H9 (cell line): ENCODE measurements around the gene TLR8. TPM values are rescaled to one million over a fixed set of nuclear protein-coding genes. Genes with fewer than 3 reads are reported as not detected.

ENCODE experiments used
- DNase-seq: peaks from one replicate; pipeline ENCODE4 v3.0.0-alpha.2; 2017
- H2AFZ ChIP-seq: one replicate; pipeline ENCODE4 v1.6.1; 2013; ENCODE audit warnings: mild to moderate bottlenecking, low read length, control low read depth, moderate library complexity
- H2AK5ac ChIP-seq: 2 replicates; pipeline ENCODE4 v1.6.1; 2013; ENCODE audit warnings: low read length, control low read depth, mixed read lengths; ENCODE audit not compliant: insufficient read length
- H2BK120ac ChIP-seq: one replicate; pipeline ENCODE4 v1.6.1; 2013; ENCODE audit warnings: low read depth, mild to moderate bottlenecking, low read length, control low read depth, inconsistent platforms; ENCODE audit not compliant: poor library complexity, severe bottlenecking
- H2BK12ac ChIP-seq: 2 replicates; pipeline ENCODE4 v1.6.1; 2013; ENCODE audit warnings: low read length, control low read depth, mixed read lengths, low read depth; ENCODE audit not compliant: insufficient read length
- H2BK15ac ChIP-seq: 2 replicates; pipeline ENCODE4 v1.6.1; 2013; ENCODE audit warnings: low read depth, low read length, control low read depth
- H2BK20ac ChIP-seq: one replicate; pipeline ENCODE4 v1.6.1; 2013; ENCODE audit warnings: low read depth, mild to moderate bottlenecking, low read length, control low read depth, inconsistent platforms; ENCODE audit not compliant: poor library complexity, severe bottlenecking
- H2BK5ac ChIP-seq: 2 replicates; pipeline ENCODE4 v1.6.1; 2013; ENCODE audit warnings: low read length, control low read depth, mixed read lengths; ENCODE audit not compliant: insufficient read length
- H3K14ac ChIP-seq: 2 replicates; pipeline ENCODE4 v1.6.1; 2013; ENCODE audit warnings: low read length, control low read depth; ENCODE audit not compliant: insufficient read depth
- H3K18ac ChIP-seq: 2 replicates; pipeline ENCODE4 v1.6.1; 2013; ENCODE audit warnings: low read depth, mild to moderate bottlenecking, mixed read lengths, low read length, control low read depth; ENCODE audit not compliant: insufficient read length
- H3K23ac ChIP-seq: 2 replicates; pipeline ENCODE4 v1.6.1; 2013; ENCODE audit warnings: low read length, control low read depth, mixed read lengths, low read depth; ENCODE audit not compliant: insufficient read length
- H3K23me2 ChIP-seq: 2 replicates; pipeline ENCODE4 v1.6.1; 2013; ENCODE audit warnings: low read depth, mild to moderate bottlenecking, mixed read lengths, low read length, control low read depth; ENCODE audit not compliant: insufficient read length, poor library complexity, severe bottlenecking
- H3K27ac ChIP-seq: 2 replicates; pipeline ENCODE4 v1.5.1; 2013; ENCODE audit warnings: low read length, control low read depth, mixed read lengths, low read depth; ENCODE audit not compliant: insufficient read length
- H3K27me3 ChIP-seq: 2 replicates; pipeline ENCODE4 v1.6.1; 2013; ENCODE audit warnings: low read length, control low read depth, inconsistent platforms; ENCODE audit not compliant: insufficient read depth
- H3K4ac ChIP-seq: 2 replicates; pipeline ENCODE4 v1.6.1; 2013; ENCODE audit warnings: low read depth, mild to moderate bottlenecking, control low read depth, inconsistent platforms, low read length, moderate library complexity
- H3K4me1 ChIP-seq: 2 replicates; pipeline ENCODE4 v1.6.1; 2013; ENCODE audit warnings: low read length, control low read depth, inconsistent platforms; ENCODE audit not compliant: insufficient read depth
- H3K4me2 ChIP-seq: 2 replicates; pipeline ENCODE4 v1.6.1; 2013; ENCODE audit warnings: low read length, control low read depth, mixed read lengths; ENCODE audit not compliant: insufficient read length, insufficient read depth
- H3K56ac ChIP-seq: 2 replicates; pipeline ENCODE4 v1.6.1; 2013; ENCODE audit warnings: low read depth, mild to moderate bottlenecking, mixed read lengths, low read length, control low read depth; ENCODE audit not compliant: insufficient read length
- H3K79me1 ChIP-seq: 2 replicates; pipeline ENCODE4 v1.6.1; 2013; ENCODE audit warnings: low read depth, mild to moderate bottlenecking, moderate library complexity, low read length, control low read depth, inconsistent platforms; ENCODE audit not compliant: insufficient read depth, poor library complexity, severe bottlenecking
- H3K79me2 ChIP-seq: 2 replicates; pipeline ENCODE4 v1.6.1; 2013; ENCODE audit warnings: low read length, control low read depth, inconsistent platforms; ENCODE audit not compliant: insufficient read depth
- H3K9ac ChIP-seq: 2 replicates; pipeline ENCODE4 v1.6.1; 2013; ENCODE audit warnings: low read length, control low read depth, mixed read lengths; ENCODE audit not compliant: insufficient read length; ENCODE audit errors: extremely low read depth
- H3K9me3 ChIP-seq: one replicate; pipeline ENCODE4 v1.6.1; 2013; ENCODE audit warnings: low read depth, low read length, inconsistent platforms; ENCODE audit not compliant: control insufficient read depth
- H3T11ph ChIP-seq: one replicate; pipeline ENCODE4 v1.6.1; 2013; ENCODE audit warnings: mild to moderate bottlenecking, low read length, control low read depth, inconsistent platforms
- H4K20me1 ChIP-seq: one replicate; pipeline ENCODE4 v1.6.1; 2013; ENCODE audit not compliant: control insufficient read depth, insufficient read length, insufficient read depth
- H4K5ac ChIP-seq: 2 replicates; pipeline ENCODE4 v1.6.1; 2013; ENCODE audit warnings: low read depth, mild to moderate bottlenecking, mixed read lengths, low read length, control low read depth; ENCODE audit not compliant: insufficient read length
- H4K8ac ChIP-seq: replicated peaks from 2 replicates; pipeline ENCODE4 v1.6.1; 2013; ENCODE audit warnings: low read length, control low read depth, mixed read lengths, low read depth; ENCODE audit not compliant: insufficient read length
- H4K91ac ChIP-seq: 2 replicates; pipeline ENCODE4 v1.6.1; 2013; ENCODE audit warnings: low read depth, mild to moderate bottlenecking, moderate library complexity, mixed read lengths, low read length, control low read depth; ENCODE audit not compliant: insufficient read length
- H3K27ac Mint-ChIP-seq, 3 experiments: 2 replicates in 2 of 3; 3 replicates in 1 of 3; pipeline ENCODE4 v1.8.0; 2020 to 2021; ENCODE audit warnings: mixed read lengths in 3 of 3, mild to moderate bottlenecking in 1 of 3, moderate library complexity in 1 of 3
- H3K27me3 Mint-ChIP-seq: 2 replicates; pipeline ENCODE4 v1.8.0; 2021; ENCODE audit warnings: low read depth, mild to moderate bottlenecking, moderate library complexity, mixed read lengths
- H3K36me3 Mint-ChIP-seq, 3 experiments: 2 replicates in 2 of 3; 3 replicates in 1 of 3; pipeline ENCODE4 v1.8.0; 2020 to 2021; ENCODE audit warnings: low read depth in 3 of 3, mixed read lengths in 3 of 3; ENCODE audit not compliant: insufficient read depth in 1 of 3
- H3K4me1 Mint-ChIP-seq, 2 experiments: 2 replicates each; pipeline ENCODE4 v1.8.0; 2020; ENCODE audit warnings: mixed read lengths in 2 of 2
- H3K4me3 Mint-ChIP-seq, 2 experiments: 2 replicates in 1 of 2; 3 replicates in 1 of 2; pipeline ENCODE4 v1.8.0; 2020 to 2021; ENCODE audit warnings: mild to moderate bottlenecking in 2 of 2, mixed read lengths in 2 of 2, moderate library complexity in 1 of 2
- H3K9me3 Mint-ChIP-seq, 2 experiments: 2 replicates in 1 of 2; 3 replicates in 1 of 2; pipeline ENCODE4 v1.8.0; 2020; ENCODE audit warnings: mild to moderate bottlenecking in 2 of 2, mixed read lengths in 2 of 2, moderate library complexity in 1 of 2
- CTCF ChIP-seq: fragments of 200-600 bp; sonication (generic); conservative IDR thresholded peaks from 3 replicates; pipeline ENCODE4 v1.8.0; 2021; ENCODE audit warnings: antibody characterized with exemption, mild to moderate bottlenecking
- WGBS: extraction: QIAGEN DNeasy Blood & Tissue Kit; methylation state at CpG from one replicate; pipeline ENCODE4 v1.1.7; 2013; ENCODE audit warnings: missing lambda C conversion rate, low lambda C conversion rate, mixed read lengths; ENCODE audit not compliant: insufficient read length; ENCODE audit errors: extremely low coverage; 5-methylcytosine and 5-hydroxymethylcytosine counted together
- total RNA-seq: library from RNA; stranded (reverse); gene quantifications from 2 replicates; pipeline ENCODE4 v1.2.1, GENCODE V29; 2021

TLR8 gene
- total RNA-seq, 1 experiment from 2014 or later: not detected

- no peak overlapping the region for H2AFZ ChIP-seq
- H2AK5ac ChIP-seq: no peak overlapping the region
- H2BK120ac ChIP-seq: no peak overlapping the region
- no peak overlapping the region for H3T11ph ChIP-seq
- no peak overlapping the region for H2BK15ac ChIP-seq
- H3K23me2 ChIP-seq: no peaks in the 10 kb centered on the region
- H2BK5ac ChIP-seq: no peak overlapping the region
- no peaks in the 10 kb centered on the region for H4K20me1 ChIP-seq
- Mint-ChIP-seq H3K4me3 (no peak overlapping the region), H3K27ac (no peak overlapping the region), H3K27me3 (peaks cover 3% of the 10 kb centered on the region; the same call in 1 of the 2 replicates), H3K36me3 (peaks cover 1 to 4% (median 4%) of the 10 kb centered on the region in 3 experiments; a peak in 5 of 7 replicates), H3K9me3 (peaks cover 63 to 65% of the 10 kb centered on the region in 2 experiments), H3K4me1 (no peaks in the 10 kb centered on the region)
- no peak overlapping the region for H4K5ac ChIP-seq
- H3K79me1 ChIP-seq: no peaks in the 10 kb centered on the region
- no peak overlapping the region for H4K91ac ChIP-seq
- no peak overlapping the region for H3K56ac ChIP-seq
- H3K79me2 ChIP-seq: no peaks in the 10 kb centered on the region
- H3K9me3 ChIP-seq: no peaks in the 10 kb centered on the region
- no peak overlapping the region for H2BK12ac ChIP-seq
- H3K9ac ChIP-seq: no peak overlapping the region
- no peak overlapping the region for H3K23ac ChIP-seq
- no peaks in the 10 kb centered on the region for H3K4me1 ChIP-seq
- WGBS: no CpG with 5 or more reads among the region's 10 CpGs
- no peak for TF ChIP-seq CTCF
- no peak overlapping the region for H3K4ac ChIP-seq
- H4K8ac ChIP-seq: no peak overlapping the region
- no peak for DNase-seq
- no peak overlapping the region for H3K14ac ChIP-seq
- H2BK20ac ChIP-seq: no peak overlapping the region
- H3K4me2 ChIP-seq: no peak overlapping the region
- H3K18ac ChIP-seq: no peak overlapping the region
- H3K27ac ChIP-seq: no peak overlapping the region
- no peaks in the 10 kb centered on the region for H3K27me3 ChIP-seq
Measured at GRCh38 chrX:12921886-12922598, 15.6 kb downstream of the TLR8 start.
